C4-2B (cell line): ENCODE measurements around the gene ARHGEF4.
A peak's percentile ranks its signal among the peaks of the same experiment; 100 is the strongest.

Source experiments
- H3K27ac ChIP-seq: fragments of 450-650 bp; 2 replicates; pipeline ENCODE4 v1.5.1; 2017
- CTCF ChIP-seq: fragments of 450-650 bp; conservative IDR thresholded peaks from 2 replicates; pipeline ENCODE4 v1.5.1; 2017; ENCODE audit warnings: mild to moderate bottlenecking
- ZFX ChIP-seq: fragments of 450-650 bp; IDR thresholded peaks from 2 replicates; pipeline ENCODE4 v1.6.1; 2017

Gene ARHGEF4

GRCh38 chr2:131081190-131081589 lies 244.5 kb downstream of the ARHGEF4 start:
- TF ChIP-seq ZFX = no peak
- TF ChIP-seq CTCF = no peak
- no peak overlapping the region for H3K27ac ChIP-seq

GRCh38 chr2:131085646-131086045 lies 248.9 kb downstream of the ARHGEF4 start:
- TF ChIP-seq ZFX = no peak
- TF ChIP-seq CTCF = no peak
- no peak overlapping the region for H3K27ac ChIP-seq

GRCh38 chr2:131092458-131093005 lies 255.8 kb downstream of the ARHGEF4 start:
- TF ChIP-seq ZFX (no peak), CTCF (no peak)
- H3K27ac ChIP-seq = peak overlapping the region; percentile 85

GRCh38 chr2:131093006-131093695 lies 256.4 kb downstream of the ARHGEF4 start, which contains the start of gene FAM168B:
TSS of gene FAM168B (minus strand) at chr2:131093460. CDS start at chr2:131082646, 10,814 bp downstream.
- peak within 1 kb of the TSS; percentile 85 for H3K27ac ChIP-seq
- TF ChIP-seq ZFX (peak; percentile 93), CTCF (no peak)

GRCh38 chr2:131093696-131094462 lies 257.2 kb downstream of the ARHGEF4 start:
- TF ChIP-seq CTCF (no peak), ZFX (no peak)
- peak overlapping the region; percentile 85 for H3K27ac ChIP-seq

GRCh38 chr2:131094463-131095281 lies 258.0 kb downstream of the ARHGEF4 start:
- H3K27ac ChIP-seq = no peak overlapping the region
- TF ChIP-seq CTCF (no peak), ZFX (no peak)
